Subcutaneous abdominal adipose tissue (tissue), 5 donors: ENCODE results near the gene TMEM200C.

Experiments used
- H3K27ac ChIP-seq: one replicate; pipeline ENCODE4 v1.7.0; 2013; ENCODE audit warnings: low read depth, mild to moderate bottlenecking, inconsistent platforms, low read length, moderate library complexity
- H3K27me3 ChIP-seq, 5 donors: one replicate each; pipeline ENCODE4 v1.7.0; 2013; ENCODE audit warnings: low read length in 5 of 5, inconsistent platforms in 1 of 5; ENCODE audit not compliant: control insufficient read depth in 5 of 5, insufficient read depth in 4 of 5
- H3K36me3 ChIP-seq, 5 donors: one replicate each; pipeline ENCODE4 v1.7.0; 2013; ENCODE audit warnings: low read length in 5 of 5; ENCODE audit not compliant: control insufficient read depth in 5 of 5, insufficient read depth in 5 of 5
- H3K4me1 ChIP-seq, 5 donors: one replicate each; pipeline ENCODE4 v1.7.0; 2013; ENCODE audit warnings: low read length in 5 of 5, mild to moderate bottlenecking in 3 of 5, moderate library complexity in 1 of 5; ENCODE audit not compliant: control insufficient read depth in 5 of 5, insufficient read depth in 5 of 5
- H3K4me3 ChIP-seq, 5 donors: one replicate each; pipeline ENCODE4 v1.7.0; 2013; ENCODE audit warnings: low read length in 5 of 5, low read depth in 1 of 5
- H3K9ac ChIP-seq, 5 donors: one replicate each; pipeline ENCODE4 v1.7.0; 2013; ENCODE audit warnings: low read length in 5 of 5, mild to moderate bottlenecking in 4 of 5, moderate library complexity in 3 of 5
- H3K9me3 ChIP-seq, 5 donors: one replicate each; pipeline ENCODE4 v1.7.0; 2013; ENCODE audit warnings: low read length in 5 of 5; ENCODE audit not compliant: control insufficient read depth in 5 of 5
- donor health status: healthy.
- donor health status: healthy.
- donor health status: healthy.
- donor health status: healthy.
- donor health status: healthy.

The TMEM200C gene

DNA sequence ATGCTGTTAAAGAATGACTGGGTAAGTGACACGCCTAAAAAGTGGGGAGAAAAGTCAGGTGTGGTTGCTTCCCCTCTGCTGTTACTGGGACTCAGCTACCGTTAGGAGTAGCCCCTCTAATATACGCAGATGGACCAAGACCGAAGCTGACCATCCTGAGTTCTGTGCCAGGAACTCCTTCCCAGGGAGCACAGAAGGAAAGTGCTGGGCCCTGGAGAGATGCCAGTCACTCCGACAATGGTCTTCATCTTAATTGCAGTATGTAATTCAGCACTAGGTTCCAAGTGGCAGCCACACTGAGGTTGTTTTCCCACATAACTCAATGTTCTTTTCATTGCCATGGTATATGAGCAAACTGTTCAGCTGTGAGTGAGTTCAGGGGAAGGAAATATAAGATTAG, 19.6 kb upstream of the TMEM200C start:
- Histone ChIP-seq H3K9ac (no peak overlapping the region), H3K27ac (no peak overlapping the region), H3K4me1 (no peaks in the 10 kb centered on the region), H3K9me3 (no peaks in the 10 kb centered on the region), H3K27me3 (no peaks in the 10 kb centered on the region), H3K36me3 (no peaks in the 10 kb centered on the region), H3K4me3 (no peak overlapping the region)

DNA sequence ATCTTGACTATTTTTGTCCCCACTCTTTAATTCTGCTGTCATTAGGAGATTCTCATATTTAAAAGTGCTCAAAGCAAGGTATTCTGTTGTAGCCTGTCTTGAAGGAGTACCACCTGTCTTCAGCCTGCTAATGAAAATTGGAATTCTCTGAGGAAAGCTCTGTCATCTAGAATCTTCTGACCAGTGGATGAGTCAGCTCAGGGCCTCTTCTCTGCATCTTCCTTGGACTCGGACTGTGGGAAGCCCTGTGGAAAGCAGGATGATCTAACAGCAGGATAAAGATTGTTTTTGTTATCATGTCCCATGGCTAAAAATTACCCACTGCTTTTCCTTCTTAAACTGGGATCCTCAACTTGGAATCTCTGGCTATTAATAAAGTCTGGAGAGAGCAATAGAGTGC, 18.7 kb upstream of the TMEM200C start:
- Histone ChIP-seq H3K36me3 (no peaks in the 10 kb centered on the region), H3K9ac (no peak overlapping the region), H3K27me3 (no peaks in the 10 kb centered on the region), H3K9me3 (no peaks in the 10 kb centered on the region), H3K4me1 (no peaks in the 10 kb centered on the region), H3K27ac (no peak overlapping the region), H3K4me3 (no peak overlapping the region)

DNA sequence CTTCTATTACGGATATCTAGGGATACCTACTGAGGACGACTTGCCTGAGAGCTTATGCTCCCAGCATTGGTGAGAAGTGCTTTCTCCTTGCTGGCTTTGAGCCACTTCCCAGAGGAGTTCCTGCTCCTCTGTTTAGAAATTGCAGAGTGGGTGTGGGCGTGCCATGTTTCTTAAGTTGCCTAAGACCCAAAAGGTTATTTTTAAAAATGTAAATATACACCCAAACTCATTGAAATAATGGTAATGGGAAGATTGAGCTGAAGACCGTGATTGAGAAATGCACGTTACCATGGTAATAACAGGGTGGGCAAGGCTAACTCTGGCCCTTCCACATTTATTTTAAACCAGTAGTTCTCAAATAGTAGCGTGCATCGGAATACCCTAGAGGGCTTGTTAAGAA, 17.2 kb upstream of the TMEM200C start:
- H3K27ac ChIP-seq = no peak overlapping the region
- no peaks in the 10 kb centered on the region for H3K36me3 ChIP-seq
- H3K4me3 ChIP-seq = no peak overlapping the region
- H3K27me3 ChIP-seq = no peaks in the 10 kb centered on the region
- H3K9ac ChIP-seq = no peak overlapping the region
- no peaks in the 10 kb centered on the region for H3K4me1 ChIP-seq
- H3K9me3 ChIP-seq = no peaks in the 10 kb centered on the region

DNA sequence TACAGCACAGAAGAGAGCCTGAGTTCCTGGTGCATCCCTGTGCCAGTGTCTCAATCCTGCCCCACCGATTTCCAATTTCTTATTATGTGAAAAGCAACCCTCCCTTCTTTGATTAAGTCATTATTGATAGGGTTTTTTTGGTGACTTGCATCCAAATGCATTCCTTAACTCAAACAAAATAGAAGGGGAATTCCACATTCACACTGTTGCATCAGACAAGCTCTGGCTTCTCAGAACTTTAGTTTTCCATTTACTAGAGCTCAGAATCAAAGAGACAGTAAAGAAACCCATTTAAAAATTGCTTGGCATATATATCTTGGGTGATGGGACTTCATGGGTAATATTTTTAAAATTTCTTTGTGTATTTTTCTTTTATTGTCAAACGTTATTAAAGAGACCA, 13.8 kb upstream of the TMEM200C start:
- H3K36me3 ChIP-seq = no peaks in the 10 kb centered on the region
- H3K4me1 ChIP-seq = no peaks in the 10 kb centered on the region
- no peak overlapping the region for H3K9ac ChIP-seq
- peaks cover 0 to 5% (median 0%) of the 10 kb centered on the region in 5 donors for H3K27me3 ChIP-seq
- H3K9me3 ChIP-seq = no peaks in the 10 kb centered on the region
- no peak overlapping the region for H3K27ac ChIP-seq
- no peak overlapping the region for H3K4me3 ChIP-seq

DNA sequence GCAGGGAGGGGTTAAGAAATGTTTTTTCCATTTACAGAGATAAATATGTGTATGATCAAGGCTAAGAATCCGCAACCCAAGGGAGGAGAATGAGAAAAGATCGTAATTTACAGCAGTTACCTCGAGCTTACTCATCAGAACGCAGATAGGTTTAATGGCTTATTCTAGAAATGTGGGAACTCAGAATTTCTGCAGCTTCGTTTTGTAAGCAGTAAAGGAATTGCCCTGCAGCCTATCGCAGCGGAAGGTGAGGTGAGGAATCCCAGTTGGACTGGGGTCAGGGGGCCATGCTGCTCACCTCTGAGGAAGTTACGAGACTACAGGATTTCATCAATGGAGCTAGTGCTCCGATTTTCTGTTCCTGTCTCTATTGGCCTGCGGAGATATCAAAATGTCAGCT, 8.1 kb upstream of the TMEM200C start:
- H3K27me3 ChIP-seq = peaks cover 0 to 12% (median 2%) of the 10 kb centered on the region in 5 donors
- H3K9ac ChIP-seq = no peak overlapping the region
- H3K4me1 ChIP-seq = no peaks in the 10 kb centered on the region
- no peak overlapping the region for H3K27ac ChIP-seq
- H3K9me3 ChIP-seq = no peaks in the 10 kb centered on the region
- no peaks in the 10 kb centered on the region for H3K36me3 ChIP-seq
- no peak overlapping the region for H3K4me3 ChIP-seq

DNA sequence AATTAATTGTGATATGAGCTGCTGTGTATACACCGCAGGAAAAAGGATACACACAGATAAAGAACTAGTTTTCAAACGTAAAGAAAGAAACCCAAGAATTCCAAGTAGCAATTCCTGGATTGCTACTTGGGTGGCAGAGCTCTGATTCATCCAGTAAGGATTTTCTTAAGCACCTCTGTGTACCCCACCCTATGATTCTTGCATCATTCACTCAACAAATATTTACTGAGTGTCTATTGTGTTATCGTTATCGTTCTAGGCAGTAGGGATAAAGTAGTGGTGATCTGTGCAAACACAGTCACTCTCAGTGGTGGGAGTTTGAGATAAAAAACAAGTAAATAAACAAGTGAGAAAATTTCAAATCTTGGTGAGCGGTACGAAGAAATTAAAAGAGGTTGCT, 4.9 kb upstream of the TMEM200C start:
- Histone ChIP-seq H3K27me3 (peaks cover 3 to 32% (median 16%) of the 10 kb centered on the region in 5 donors), H3K36me3 (no peaks in the 10 kb centered on the region), H3K4me3 (no peak overlapping the region), H3K27ac (no peak overlapping the region), H3K9ac (no peak overlapping the region), H3K4me1 (peaks cover 0 to 13% (median 7%) of the 10 kb centered on the region in 5 donors), H3K9me3 (no peaks in the 10 kb centered on the region)

DNA sequence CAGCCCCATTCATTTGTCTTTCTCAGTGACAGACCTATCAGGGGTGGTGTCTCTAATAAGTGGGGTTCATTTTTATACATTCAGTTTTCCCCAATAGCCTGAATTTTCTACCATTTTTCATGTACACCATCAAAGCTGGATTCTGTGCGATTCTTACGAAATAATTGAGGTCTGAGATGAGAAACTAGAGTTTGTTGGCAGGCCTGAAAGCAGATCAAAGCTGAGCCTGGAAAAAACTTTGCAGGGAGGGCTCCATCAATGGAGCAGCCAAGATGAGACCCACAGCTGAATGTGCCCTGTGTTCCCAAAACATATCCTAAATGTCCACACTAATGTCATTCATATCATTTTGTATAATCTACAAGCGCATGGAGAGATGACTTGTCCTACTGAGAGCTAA, 4.5 kb upstream of the TMEM200C start:
- no peak overlapping the region for H3K9ac ChIP-seq
- peaks cover 3 to 30% (median 16%) of the 10 kb centered on the region in 5 donors for H3K27me3 ChIP-seq
- peaks cover 0 to 14% (median 11%) of the 10 kb centered on the region in 5 donors for H3K4me1 ChIP-seq
- no peaks in the 10 kb centered on the region for H3K9me3 ChIP-seq
- H3K27ac ChIP-seq = no peak overlapping the region
- H3K4me3 ChIP-seq = no peak overlapping the region
- no peaks in the 10 kb centered on the region for H3K36me3 ChIP-seq

DNA sequence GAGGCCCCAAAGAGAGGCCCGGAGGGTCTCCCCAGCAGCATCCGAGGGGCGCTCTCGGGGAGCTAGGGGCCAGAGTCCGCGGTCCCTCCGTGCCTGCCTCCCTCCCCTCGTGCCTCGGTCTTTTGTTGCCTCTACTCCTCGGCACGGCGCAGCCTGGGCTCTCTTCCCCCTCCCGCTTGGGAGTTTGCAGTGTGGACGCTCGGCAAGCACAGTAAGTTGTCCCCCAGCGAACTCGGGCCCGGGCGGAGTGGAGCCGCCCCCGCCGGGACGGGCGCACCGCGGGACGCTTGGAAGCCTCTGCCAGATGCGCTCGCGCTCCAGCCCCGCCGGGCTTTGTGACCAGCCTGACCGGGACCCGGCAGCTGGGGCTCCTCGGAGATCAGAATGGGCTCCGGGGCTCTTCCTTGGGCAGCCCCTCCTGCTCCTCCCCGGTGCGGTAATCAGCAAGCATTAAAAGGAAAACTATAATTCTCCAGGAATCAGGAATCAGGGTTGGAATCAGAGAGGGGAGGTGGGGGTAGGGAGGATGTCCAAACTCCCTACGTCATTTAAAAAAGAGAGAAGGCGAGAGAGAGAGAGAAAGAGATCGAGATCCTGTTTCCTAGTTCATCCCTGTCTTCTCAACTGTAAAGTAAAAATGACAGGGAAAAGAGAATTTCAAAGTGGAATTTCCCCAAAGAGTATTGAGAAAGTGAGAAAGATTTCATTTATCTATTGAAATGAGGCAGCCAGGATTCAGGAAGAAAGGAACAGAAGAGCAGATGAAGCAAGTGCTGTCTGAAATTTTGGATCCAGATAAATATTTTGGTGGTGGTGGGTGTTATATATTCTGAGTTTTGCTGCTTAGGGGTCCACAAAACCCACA, 786 bp upstream of the TMEM200C start:
- H3K27me3 ChIP-seq = peaks cover 21 to 59% (median 40%) of the 10 kb centered on the region in 5 donors
- H3K9ac ChIP-seq = peak overlapping the region in 1 of 5 donors; percentile 39
- H3K36me3 ChIP-seq = no peaks in the 10 kb centered on the region
- no peak overlapping the region for H3K27ac ChIP-seq
- H3K4me3 ChIP-seq = peak overlapping the region; percentile 37 to 68 (median 56)
- no peaks in the 10 kb centered on the region for H3K9me3 ChIP-seq
- peaks cover 0 to 20% (median 15%) of the 10 kb centered on the region in 5 donors for H3K4me1 ChIP-seq

DNA sequence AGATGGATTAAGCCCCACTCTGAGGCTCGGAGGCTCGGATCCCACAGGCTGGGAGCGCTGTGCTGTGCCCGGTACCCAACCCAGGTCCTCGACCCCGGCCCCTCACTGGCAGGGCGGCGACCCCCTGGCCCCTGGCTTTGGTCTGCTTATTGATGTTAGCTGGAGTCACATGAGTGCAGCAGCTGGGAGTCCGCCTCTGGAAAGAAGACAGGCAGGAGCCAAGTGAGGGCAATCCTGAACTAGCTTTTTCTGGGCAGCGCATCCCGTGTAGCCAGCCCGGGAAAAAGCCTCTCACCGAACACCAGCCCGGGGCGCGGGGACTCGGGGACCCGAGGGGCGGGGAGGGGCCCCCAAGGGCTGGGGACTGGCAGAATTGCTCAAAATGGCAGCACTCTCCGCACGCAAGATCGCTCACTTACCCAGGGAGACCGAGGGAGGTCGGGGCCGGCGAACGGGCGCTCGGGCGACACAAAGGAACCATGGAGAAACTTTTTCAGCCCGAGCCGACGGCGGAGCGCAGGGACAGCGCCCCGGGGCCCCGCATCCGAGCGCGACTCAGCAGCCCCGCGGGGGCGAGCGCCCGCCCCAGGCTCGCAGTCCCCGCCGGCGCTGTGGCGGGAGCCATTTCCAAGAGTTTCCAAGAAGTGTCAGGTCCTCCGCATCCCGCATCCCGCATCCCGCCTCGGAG, 567 bp downstream of the TMEM200C start:
- Histone ChIP-seq H3K27me3 (peaks cover 22 to 60% (median 40%) of the 10 kb centered on the region in 5 donors), H3K9ac (no peak overlapping the region), H3K36me3 (no peaks in the 10 kb centered on the region), H3K4me3 (peak overlapping the region in 4 of 5 donors; percentile 36 to 58 (median 50)), H3K4me1 (peaks cover 0 to 30% (median 24%) of the 10 kb centered on the region in 5 donors), H3K27ac (no peak overlapping the region), H3K9me3 (no peaks in the 10 kb centered on the region)

DNA sequence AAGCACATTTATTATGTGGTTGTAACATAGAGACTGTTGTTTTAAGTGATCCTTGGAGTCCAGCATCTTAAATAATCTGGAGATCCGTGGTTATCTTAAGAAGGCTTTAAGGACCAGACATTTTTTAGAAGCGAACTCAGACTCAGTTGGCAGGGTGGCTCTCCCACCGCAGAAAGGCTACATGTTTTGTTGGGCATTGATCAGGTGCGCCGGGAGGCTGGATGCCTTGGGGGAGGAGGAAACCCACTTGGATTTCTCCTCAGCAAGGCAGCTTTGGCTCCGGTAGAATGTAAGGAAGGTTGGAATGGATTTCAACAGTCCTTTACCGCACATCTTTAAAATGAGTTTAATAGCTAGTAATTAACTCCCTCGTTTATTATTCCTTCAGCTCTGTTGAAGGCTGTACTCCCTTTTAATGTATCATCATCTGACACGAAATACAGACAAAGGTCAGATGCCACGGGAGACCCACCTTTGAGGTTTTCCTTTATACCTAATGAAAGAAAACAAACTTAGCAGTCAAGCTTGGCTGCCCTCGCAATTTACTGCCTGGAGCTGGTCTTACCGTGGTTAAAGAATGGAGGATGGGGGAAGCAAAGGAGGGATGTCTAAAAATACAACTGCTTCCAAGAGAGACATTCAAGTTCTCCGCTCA, 1.2 kb downstream of the TMEM200C start:
- H3K27me3 ChIP-seq = peaks cover 22 to 60% (median 40%) of the 10 kb centered on the region in 5 donors
- H3K4me3 ChIP-seq = peak overlapping the region in 2 of 5 donors; percentile 36 to 56
- peaks cover 0 to 30% (median 24%) of the 10 kb centered on the region in 5 donors for H3K4me1 ChIP-seq
- H3K9me3 ChIP-seq = no peaks in the 10 kb centered on the region
- H3K9ac ChIP-seq = no peak overlapping the region
- H3K27ac ChIP-seq = no peak overlapping the region
- H3K36me3 ChIP-seq = no peaks in the 10 kb centered on the region
